Fibroblast of skin of left quadriceps (primary cell): ENCODE data around the gene ARL14EP.

Experiments
- DNase-seq, 2 experiments: peaks; one replicate each; pipeline ENCODE4 v3.0.0-alpha.2; 2013; ENCODE audit warnings: low read depth in 2 of 2

Gene ARL14EP

GRCh38 chr11:30326906-30327305, 4.0 kb downstream of the ARL14EP start:
- no peak for DNase-seq

DNA sequence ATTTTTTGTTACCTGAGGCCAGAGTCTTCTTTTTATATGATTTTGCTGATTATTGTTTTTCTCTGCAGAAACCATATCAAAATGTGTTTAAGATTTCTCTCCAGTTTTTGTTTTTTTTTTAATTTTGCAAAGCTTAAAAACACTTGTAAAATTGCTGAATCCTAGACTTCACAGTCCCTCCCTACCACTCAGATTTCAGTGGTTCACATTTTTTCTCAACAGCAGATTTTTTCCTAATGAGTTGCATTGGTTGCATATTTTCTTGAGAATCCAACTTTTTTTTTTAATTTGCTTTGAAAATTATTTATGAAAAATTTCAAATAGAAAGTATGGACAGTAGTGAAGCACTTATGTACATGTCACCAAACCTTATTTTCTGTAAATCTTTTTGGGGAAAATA, 5.8 kb downstream of the ARL14EP start:
- no peak for DNase-seq

DNA sequence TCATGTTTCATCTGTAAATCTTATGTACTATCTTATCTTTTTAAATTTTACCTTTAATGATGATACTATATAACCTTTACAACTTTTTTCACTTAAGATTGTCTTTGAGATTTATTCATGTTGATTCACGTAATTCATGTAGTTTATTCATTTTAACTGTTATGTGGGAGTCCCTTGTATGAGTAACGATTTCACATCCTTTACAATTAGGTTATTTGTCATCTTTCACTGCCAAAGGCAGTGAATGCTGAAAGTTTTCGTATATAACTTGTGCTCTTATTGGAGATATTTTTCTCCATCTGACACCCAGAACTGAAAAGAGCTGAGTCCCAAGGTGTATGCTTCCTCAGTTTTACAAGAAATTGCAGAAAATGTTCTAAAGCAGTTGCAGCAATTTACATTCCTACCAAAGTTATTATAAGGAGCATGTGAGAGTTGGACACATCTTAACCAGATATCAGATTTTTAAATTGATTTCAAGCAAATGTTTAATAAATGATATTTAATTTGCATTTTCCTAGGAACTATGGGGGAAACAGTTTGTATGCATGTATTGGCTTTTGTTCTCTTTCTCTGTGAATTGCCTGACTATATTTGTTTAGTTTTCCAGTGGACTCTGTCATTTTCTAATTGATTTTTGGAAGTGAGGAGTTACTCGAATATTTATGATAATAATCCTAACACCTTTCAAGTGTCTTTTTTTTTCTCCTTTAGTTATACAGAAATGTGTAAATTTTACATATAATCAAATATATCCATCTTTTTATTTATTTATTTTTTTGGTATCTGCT, 6.4 kb downstream of the ARL14EP start:
- no peak for DNase-seq

DNA sequence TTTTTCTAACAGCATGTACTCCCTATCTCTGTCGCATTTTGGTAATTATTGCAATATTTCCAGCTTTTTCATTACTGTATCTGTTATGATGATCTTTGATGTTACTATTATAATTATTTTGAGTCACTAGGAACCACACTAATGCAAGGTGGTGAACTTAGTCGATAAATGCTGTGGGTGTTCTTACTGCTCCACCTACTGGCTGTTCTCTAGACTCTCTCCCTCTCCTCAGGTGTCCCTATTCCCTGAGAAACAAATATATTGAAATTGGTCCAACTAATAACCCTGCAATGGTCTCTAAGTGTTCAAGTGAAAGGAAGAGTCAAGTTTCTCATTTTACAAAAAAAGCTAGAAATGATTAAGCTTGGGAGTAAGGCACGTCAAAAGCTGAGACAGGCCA, 10.5 kb downstream of the ARL14EP start:
- no peak for DNase-seq

DNA sequence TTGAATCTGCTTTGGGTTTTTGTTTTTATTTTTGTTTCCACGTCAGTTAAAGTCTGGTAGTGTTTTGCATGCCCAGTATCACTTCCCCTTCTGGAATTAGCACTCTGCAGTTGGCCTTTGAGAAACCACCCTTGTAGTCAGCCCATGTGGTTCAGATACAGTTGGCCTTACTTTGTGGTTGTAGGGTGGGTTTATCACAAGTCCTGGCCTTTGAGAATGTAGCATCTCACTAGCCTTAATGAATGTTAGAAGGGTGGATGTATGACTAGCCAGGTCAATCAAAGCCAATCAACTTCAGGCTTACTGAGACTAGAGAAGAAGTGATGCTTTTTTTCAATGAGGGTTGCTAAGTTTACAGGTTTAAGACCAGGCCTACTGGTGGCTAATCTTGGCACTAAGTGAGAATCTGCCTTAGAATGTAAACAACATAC, 19.8 kb downstream of the ARL14EP start:
- DNase-seq = no peak

DNA sequence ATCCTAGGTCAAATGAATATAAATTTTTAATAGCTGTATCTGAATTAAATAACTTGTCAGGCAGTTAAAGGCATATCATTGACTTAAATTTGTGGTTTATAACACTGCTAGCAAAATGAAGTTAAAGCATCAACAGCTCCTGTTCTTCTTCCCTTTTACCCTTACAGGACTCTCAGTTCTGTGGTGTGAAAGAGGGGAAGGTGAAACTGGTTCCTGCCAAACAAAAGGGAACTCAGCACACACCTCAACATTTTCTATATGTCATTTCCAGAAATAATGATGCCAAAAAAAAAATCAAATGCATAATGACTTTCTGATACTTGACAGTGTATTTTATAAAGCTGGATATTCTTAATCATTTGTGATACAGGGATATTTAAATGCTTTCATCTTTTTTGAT, 21.2 kb downstream of the ARL14EP start:
- no peak for DNase-seq

DNA sequence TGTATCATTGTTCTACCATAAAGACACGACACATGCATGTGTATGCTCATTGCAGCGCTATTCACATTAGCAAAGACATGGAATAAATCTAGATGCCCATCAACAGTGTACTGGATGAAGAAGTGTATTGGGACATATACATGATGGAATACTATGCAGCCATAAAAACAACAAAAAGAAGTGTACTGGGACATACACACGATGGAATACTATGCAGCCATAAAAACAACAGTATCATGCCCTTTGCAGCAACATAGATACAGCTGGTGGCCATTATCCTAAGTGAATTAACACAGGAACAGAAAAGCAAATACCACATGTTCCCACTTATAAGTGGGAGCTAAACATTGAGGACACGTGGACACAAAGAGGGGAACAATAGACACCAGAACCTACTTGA, 22.7 kb downstream of the ARL14EP start:
- no peak for DNase-seq

DNA sequence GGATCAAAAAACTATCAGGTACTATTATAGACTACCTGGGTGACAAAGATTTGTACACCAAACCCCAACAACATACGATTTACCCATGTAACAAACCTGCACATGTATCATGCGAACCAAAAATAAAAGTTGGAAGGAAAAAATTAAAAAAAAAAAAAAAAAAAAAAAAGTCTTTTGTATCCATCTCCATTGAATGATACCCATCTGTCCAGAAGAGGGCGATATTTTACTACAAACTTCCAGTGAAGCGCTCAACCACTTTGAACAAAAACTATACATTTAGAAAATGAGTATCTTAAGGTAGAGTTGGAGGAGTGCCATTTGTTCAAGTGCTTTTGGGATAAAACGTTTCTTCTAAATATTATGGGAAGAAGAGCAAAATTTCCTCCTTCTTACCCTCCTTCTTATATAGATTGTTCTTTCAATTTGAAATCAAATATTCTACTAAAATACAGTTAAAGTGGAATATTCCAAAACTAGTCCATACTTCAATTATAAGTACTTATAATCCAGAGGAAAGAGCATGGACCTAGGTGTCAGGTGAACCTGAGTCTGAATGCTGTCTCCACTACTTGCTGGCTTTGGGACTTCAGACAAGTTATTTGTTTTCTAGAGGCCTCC, 23.3 kb downstream of the ARL14EP start:
- peak; percentile 40 to 53 for DNase-seq

- no peak for DNase-seq
Observed at GRCh38 chr11:30348035-30348434, 25.1 kb downstream of the ARL14EP start.

GRCh38 chr11:30349885-30350284, 27.0 kb downstream of the ARL14EP start:
- DNase-seq = no peak

DNA sequence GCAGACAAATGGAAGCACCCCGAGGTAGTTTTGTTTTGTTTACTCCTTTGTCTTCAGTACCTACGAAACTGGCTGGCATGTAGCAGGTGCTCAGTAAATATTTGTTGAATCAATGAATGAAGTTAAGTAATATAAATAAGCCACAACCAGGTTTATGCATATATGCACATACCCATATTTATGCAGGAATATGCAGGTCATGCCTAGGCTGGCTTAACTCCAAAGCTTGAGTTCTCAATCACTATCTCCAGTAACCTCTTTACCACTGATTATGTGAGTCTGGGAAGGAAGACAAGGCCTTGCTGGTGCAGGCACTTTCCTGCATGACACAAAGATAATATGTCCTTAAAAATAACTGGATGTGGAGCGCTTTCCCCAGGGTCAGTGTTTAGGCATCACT, 27.5 kb downstream of the ARL14EP start:
- no peak for DNase-seq

DNA sequence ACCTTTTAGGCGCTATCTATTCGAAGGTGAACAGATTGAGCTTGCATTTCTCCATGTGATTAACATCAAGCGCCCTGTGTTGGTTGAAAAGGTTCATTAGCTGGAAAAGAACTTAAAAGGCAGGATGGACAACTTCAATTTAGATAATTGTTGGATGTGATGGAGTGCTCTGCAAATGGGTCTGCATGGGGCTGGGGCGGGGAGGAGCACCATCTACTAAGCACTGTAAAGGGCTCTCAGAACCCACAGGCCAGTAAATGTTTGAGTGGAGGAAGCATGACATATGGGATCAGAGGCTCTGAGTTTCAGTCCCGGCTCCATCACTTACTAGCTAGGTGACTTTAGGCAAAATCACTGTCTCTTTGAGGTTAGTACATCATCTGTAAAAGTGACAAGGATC, 28.2 kb downstream of the ARL14EP start:
- no peak for DNase-seq

DNA sequence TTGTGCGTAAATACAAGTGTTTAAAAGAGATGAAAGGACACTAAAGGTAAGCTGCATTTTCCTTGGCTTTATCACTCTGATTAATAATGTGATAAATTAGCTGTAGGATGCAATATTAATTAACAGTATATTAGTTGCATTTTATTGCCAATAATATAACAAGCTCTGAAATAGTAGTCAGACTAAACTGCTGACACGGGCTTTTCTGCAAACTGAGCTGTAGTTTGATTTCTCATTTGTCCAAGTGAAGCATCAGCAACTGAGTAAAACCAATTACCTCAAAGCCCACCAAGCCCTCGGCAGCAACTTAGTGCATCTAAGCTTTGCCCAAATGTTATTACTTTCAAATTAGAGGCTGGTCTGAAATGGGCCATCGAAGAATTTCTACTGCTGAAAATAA, 33.5 kb downstream of the ARL14EP start:
- no peak for DNase-seq

DNA sequence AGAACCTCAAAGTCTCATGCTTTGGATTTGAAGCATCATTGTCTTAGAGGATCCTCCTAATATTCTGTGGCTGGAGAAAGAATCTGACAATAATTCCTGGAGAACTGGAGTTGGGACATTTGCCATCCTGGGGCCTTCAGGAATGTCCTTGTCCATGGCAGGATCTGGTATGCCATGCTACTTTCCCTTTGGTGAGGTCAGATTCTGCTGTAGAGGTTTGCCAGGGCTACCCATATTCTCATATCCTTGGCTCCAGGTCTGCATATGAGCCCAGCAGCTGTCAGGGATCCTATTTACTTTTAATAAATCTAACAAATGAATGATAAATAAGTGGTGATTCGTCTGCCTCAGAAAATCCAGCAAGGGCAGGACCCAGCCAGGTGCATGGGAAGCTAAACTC, 35.0 kb downstream of the ARL14EP start:
- no peak for DNase-seq

DNA sequence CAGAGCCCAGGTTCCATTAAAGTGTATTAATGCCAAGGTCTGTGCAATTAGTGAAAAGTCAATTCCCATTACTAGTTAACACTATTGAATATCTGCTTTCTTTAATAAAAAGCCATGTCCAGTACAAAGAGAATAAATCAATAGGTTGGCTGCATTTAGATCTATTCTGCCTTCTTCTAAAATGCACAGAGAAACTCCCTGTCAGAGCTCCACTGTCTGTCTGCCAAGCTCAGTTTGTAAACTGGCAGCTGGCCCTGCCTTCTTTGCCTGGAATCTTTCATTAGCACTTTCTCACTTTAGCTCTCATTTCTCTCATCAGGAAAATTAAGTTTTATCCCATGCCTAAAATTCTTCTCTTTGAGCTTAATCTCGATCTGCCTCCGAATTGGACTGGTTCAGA, 35.6 kb downstream of the ARL14EP start:
- no peak for DNase-seq

- no peak for DNase-seq
Observed at GRCh38 chr11:30360741-30361140, 37.8 kb downstream of the ARL14EP start.

DNA sequence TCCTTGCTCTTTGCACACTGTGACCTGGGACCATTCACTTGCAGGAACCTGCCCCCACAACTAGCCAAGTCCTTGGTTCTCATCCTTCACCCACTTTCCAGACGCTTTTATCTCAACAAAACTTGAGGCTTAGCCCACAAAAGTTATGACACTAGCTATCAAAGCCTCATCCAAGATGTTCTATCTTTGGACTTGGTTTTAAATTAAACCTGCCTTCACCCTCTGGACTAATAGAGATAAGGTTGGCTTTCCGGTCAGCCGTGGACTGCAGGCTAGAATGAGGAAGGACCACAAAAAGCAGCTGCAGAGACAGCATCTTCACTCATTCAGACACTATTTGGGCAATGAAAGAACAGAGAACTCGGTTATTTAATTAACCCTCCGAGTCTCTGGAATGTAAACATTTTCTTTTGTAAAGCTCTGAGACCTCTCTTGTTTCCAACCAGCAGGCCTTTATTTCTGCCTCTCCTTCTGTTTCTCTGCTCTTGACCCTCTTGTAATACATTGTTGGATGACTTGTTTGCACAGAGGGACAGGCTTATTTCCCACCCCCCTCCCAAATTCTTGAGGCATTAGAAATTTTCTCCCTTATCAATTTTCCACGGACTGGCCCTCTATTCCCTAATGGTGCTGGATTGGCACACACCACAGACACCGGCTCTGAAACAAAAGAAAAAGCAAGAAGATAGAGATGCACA, 41.4 kb downstream of the ARL14EP start:
- DNase-seq = no peak

- DNase-seq = no peak
Observed at GRCh38 chr11:30364837-30365482, 42.1 kb downstream of the ARL14EP start.

DNA sequence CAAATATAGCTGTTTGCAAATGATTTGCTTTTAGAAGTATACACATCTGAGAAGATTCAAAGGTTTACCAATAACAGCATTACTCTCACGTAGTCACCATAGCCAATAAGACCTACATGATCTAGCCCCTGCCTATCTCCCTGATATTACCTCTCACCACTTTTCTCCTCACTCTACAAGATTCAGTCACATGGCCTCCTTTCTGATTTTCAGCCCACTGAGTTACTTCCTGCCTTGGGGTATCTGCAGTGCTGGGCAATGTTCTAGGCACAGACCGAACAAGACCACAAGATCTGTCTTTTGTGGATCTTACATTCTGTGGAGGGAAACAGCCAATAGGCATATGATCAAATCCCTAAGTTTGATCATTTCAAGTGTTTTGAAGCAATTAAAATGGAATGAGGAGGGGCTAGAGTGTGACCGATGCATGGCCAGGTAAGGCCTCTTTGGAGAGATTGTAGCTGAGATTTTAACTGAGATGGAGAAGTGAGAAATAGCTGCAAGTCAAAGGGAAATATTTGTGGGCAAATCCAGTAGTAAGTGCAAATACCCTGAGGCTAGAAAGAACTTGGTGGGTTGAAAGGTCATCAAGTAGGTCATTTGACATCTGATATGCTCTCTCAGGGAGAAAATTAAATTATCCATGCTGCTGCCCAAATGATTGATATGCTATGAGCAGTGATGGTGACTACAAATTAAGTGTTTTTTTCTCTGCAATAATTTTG, 43.1 kb downstream of the ARL14EP start:
- DNase-seq = no peak

GRCh38 chr11:30368394-30368793, 45.5 kb downstream of the ARL14EP start:
- no peak for DNase-seq

DNA sequence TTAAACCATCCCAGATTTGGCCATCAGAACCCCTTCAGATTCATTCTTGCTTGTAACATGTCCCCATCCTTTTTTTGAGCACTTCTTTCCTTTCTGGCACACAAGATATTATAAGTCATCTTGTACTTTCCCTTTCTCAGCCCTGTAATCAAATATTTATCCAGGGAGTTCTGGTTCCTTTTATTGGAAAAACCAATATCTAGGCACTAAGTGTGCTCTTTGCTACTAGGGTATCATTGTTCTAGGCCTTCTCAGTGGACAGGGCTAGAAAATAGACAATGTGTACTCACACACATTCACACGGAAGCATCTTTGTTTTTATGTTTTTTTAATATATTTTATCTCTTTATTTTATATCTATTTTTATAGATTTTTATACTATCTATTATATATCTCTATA, 47.3 kb downstream of the ARL14EP start:
- DNase-seq = no peak

DNA sequence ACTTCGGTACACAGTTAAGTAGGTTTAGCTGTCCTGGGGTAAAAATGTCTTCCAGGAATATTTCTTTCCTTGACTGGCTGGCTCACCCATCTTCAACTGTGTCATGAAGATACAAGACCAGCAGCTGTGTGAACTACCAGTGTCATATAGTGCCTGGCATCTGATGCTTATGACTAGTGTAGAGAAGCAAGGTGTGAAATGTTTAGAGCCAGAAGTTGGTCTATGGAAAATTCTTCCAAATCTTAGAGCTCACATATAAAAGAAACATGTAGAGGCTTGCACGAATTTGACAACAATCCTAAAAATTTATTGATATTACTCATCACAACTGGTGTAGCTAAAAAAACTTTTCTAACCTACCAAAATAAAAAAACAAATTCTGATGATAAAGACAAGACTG, 54.4 kb downstream of the ARL14EP start:
- no peak for DNase-seq
